Activated naive CD4-positive, alpha-beta T cell treated with anti-CD3 and anti-CD28 coated beads for 36 hours (primary cell): ENCODE data around the gene ARRDC5. TPM values are rescaled to one million over a fixed set of nuclear protein-coding genes. Genes with fewer than 3 reads are reported as not detected.

Source experiments
- CTCF ChIA-PET: fragments of 350-600 bp; sonication (Branson Sonifier 250); formaldehyde crosslinking; loops from one replicate; lab custom pipeline; 2021; ENCODE audit warnings: antibody characterized with exemption; lab: Charles Lee
- DNase-seq: peaks from one replicate; pipeline ENCODE4 v3.0.0-alpha.2; 2020
- H3K27ac Mint-ChIP-seq: one replicate; pipeline ENCODE4 v1.8.0; 2021; ENCODE audit warnings: mild to moderate bottlenecking, mixed read lengths
- H3K27me3 Mint-ChIP-seq: one replicate; pipeline ENCODE4 v1.8.0; 2021; ENCODE audit warnings: low read depth, mixed read lengths
- H3K36me3 Mint-ChIP-seq: one replicate; pipeline ENCODE4 v1.8.0; 2021; ENCODE audit warnings: low read depth, mixed read lengths
- H3K4me1 Mint-ChIP-seq: one replicate; pipeline ENCODE4 v1.8.0; 2021; ENCODE audit warnings: low read depth, mixed read lengths
- H3K4me3 Mint-ChIP-seq: one replicate; pipeline ENCODE4 v1.8.0; 2021; ENCODE audit warnings: mild to moderate bottlenecking, moderate library complexity, mixed read lengths
- H3K9me3 Mint-ChIP-seq: one replicate; pipeline ENCODE4 v1.8.0; 2021; ENCODE audit warnings: mixed read lengths
- intact Hi-C: fragments of 100-400 bp; cut with micrococcal nuclease; formaldehyde crosslinking; loops from one replicate; pipeline ENCODE4 v1.15.1; 2023
- microRNA-seq: library from miRNA; unstranded; fragments of <30 nt; microRNA quantifications from one replicate; pipeline ENCODE4 v1.2.0, GENCODE V29; 2022; ENCODE audit warnings: borderline microRNAs expressed, borderline replicate concordance
- total RNA-seq, 2 experiments: library from RNA; stranded (reverse); gene quantifications; one replicate each; pipeline ENCODE4 v1.2.3, GENCODE V29; 2021

ARRDC5 gene
- total RNA-seq, 2 experiments from 2014 or later, result not detected

- Mint-ChIP-seq H3K9me3 (no peaks in the 10 kb centered on the region), H3K27me3 (no peaks in the 10 kb centered on the region), H3K27ac (no peak overlapping the region), H3K36me3 (peaks cover 4% of the 10 kb centered on the region), H3K4me1 (peaks cover 3% of the 10 kb centered on the region), H3K4me3 (no peak overlapping the region)
- intact Hi-C loops, result no loop called here
- CTCF ChIA-PET, result interaction anchor here (1.3 to 13.5 kb wide), 2 partner anchors 33 to 111 kb away, joined by 3 to 294 read pairs; no protein-coding TSS in a partner anchor
- DNase-seq, result no peak
These were observed 59.1 kb downstream of the ARRDC5 start for GRCh38 chr19:4843647-4843965.

Small RNA genes within 50 kb of the gene (microRNA-seq; reads per million reads assigned to microRNA genes)
- 1.6 reads per million for gene MIR4747

Other genes with a start within 250 kb of the ARRDC5 start
- 10 to 100 TPM; 43.5 to 45.5 TPM for gene MYDGF, start 232.6 kb downstream of the ARRDC5 start, total RNA-seq
- 10 to 100 TPM; 40.8 to 41.9 TPM for gene DPP9, start 179.1 kb downstream of the ARRDC5 start, total RNA-seq
- gene FEM1A, start 111.2 kb downstream of the ARRDC5 start, total RNA-seq, result 1 to 10 TPM; 8.1 to 9.1 TPM
- gene TICAM1, start 71.2 kb downstream of the ARRDC5 start, total RNA-seq, result 10 to 100 TPM; 15.2 to 16.5 TPM
- 10 to 100 TPM; 16.1 to 17.1 TPM for gene PLIN3, start 35.2 kb downstream of the ARRDC5 start, total RNA-seq
- gene UHRF1, start 6.6 kb upstream of the ARRDC5 start, total RNA-seq, result 100 to 1,000 TPM; 129 TPM
- 10 to 100 TPM; 10.5 to 12.7 TPM for gene KDM4B, start 66.2 kb upstream of the ARRDC5 start, total RNA-seq